OCI-LY7 (cell line): ENCODE measurements around the gene AADACL4.

ENCODE experiments used
- EZH2phosphoT487 ChIP-seq: fragments of 200-600 bp; sonication (generic); IDR thresholded peaks from 2 replicates; pipeline ENCODE4 v1.6.1; 2018; ENCODE audit warnings: low read depth, borderline replicate concordance, mild to moderate bottlenecking, mixed run types, antibody characterized with exemption, low read length, moderate library complexity, mixed read lengths
- TF ChIP-seq, protein P1 (sequence below): fragments of 200-600 bp; sonication (generic); conservative IDR thresholded peaks from 2 replicates; pipeline ENCODE4 v1.5.1; 2014; ENCODE audit warnings: mild to moderate bottlenecking, antibody characterized with exemption, low read length, moderate library complexity, mixed read lengths

- TF ChIP-seq, protein P1, sequence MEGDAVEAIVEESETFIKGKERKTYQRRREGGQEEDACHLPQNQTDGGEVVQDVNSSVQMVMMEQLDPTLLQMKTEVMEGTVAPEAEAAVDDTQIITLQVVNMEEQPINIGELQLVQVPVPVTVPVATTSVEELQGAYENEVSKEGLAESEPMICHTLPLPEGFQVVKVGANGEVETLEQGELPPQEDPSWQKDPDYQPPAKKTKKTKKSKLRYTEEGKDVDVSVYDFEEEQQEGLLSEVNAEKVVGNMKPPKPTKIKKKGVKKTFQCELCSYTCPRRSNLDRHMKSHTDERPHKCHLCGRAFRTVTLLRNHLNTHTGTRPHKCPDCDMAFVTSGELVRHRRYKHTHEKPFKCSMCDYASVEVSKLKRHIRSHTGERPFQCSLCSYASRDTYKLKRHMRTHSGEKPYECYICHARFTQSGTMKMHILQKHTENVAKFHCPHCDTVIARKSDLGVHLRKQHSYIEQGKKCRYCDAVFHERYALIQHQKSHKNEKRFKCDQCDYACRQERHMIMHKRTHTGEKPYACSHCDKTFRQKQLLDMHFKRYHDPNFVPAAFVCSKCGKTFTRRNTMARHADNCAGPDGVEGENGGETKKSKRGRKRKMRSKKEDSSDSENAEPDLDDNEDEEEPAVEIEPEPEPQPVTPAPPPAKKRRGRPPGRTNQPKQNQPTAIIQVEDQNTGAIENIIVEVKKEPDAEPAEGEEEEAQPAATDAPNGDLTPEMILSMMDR, result no peak
- no peak for TF ChIP-seq EZH2phosphoT487
Measured at GRCh38 chr1:12636098-12636950, 7.6 kb upstream of the AADACL4 start.
